RWPE2 (cell line): ENCODE results near the gene CETN2.

Experiments used
- ATAC-seq: fragments of 200-7000 bp; cut with Tn5 transposase; 3 replicates; pipeline ENCODE4 v1.9.1; 2021; ENCODE audit warnings: low read depth
- DNase-seq: peaks from one replicate; pipeline ENCODE4 v3.0.0-alpha.2; 2020; ENCODE audit warnings: low spot score
- H3K27ac ChIP-seq: fragments of 450-650 bp; 2 replicates; pipeline ENCODE4 v1.5.1; 2017; ENCODE audit warnings: mild to moderate bottlenecking; ENCODE audit not compliant: poor library complexity, severe bottlenecking
- H3K27me3 ChIP-seq: fragments of 250-450 bp; sonication (Bioruptor Pico); 2 replicates; pipeline ENCODE4 v1.5.1; 2021; ENCODE audit warnings: mild to moderate bottlenecking, moderate library complexity; ENCODE audit not compliant: insufficient read depth, poor library complexity, severe bottlenecking
- H3K36me3 ChIP-seq: fragments of 250-450 bp; sonication (Bioruptor Pico); 2 replicates; pipeline ENCODE4 v1.5.1; 2020; ENCODE audit warnings: low read depth, mild to moderate bottlenecking, moderate library complexity
- H3K4me1 ChIP-seq: fragments of 250-450 bp; sonication (Bioruptor Pico); 2 replicates; pipeline ENCODE4 v1.5.1; 2021; ENCODE audit warnings: mild to moderate bottlenecking, moderate library complexity; ENCODE audit not compliant: insufficient read depth, poor library complexity, severe bottlenecking
- H3K4me3 ChIP-seq: fragments of 250-450 bp; sonication (Bioruptor Pico); 2 replicates; pipeline ENCODE4 v1.5.1; 2021; ENCODE audit warnings: mild to moderate bottlenecking, moderate library complexity; ENCODE audit not compliant: severe bottlenecking
- H3K9me3 ChIP-seq: fragments of 250-450 bp; sonication (Bioruptor Pico); 2 replicates; pipeline ENCODE4 v1.5.1; 2021; ENCODE audit warnings: mild to moderate bottlenecking, moderate library complexity; ENCODE audit not compliant: severe bottlenecking
- TF ChIP-seq, protein P1 (sequence below): fragments of 450-650 bp; IDR thresholded peaks from one replicate; pipeline ENCODE4 v1.5.1; 2017; ENCODE audit warnings: mild to moderate bottlenecking, moderate library complexity; ENCODE audit not compliant: poor library complexity, severe bottlenecking

CETN2 gene

DNA sequence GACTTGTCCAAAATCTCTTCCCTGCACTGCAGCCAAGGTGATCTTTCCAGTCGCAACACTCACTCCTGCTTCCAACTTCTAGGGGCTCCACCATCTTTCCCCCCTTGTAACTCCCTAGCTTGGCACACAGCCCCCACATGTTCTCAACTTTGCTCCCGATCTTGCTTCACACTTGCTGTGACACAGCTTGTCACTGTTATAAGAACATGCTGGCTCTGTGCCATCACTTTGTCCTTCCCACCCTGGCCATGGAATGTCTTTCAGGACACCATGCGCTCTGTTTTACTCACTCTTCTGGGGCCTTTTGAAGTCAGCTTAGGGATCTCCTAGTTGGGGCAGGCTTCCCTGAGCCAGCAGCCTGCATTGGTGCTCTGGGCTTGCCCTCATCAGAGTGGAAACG lies 2.8 kb upstream of the CETN2 start:
- Histone ChIP-seq H3K27ac (no peak overlapping the region), H3K4me1 (no peaks in the 10 kb centered on the region), H3K36me3 (peaks cover 29% of the 10 kb centered on the region), H3K9me3 (no peaks in the 10 kb centered on the region), H3K4me3 (no peak overlapping the region), H3K27me3 (no peaks in the 10 kb centered on the region)
- no peak for ATAC-seq
- DNase-seq: no peak
- TF ChIP-seq, protein P1, sequence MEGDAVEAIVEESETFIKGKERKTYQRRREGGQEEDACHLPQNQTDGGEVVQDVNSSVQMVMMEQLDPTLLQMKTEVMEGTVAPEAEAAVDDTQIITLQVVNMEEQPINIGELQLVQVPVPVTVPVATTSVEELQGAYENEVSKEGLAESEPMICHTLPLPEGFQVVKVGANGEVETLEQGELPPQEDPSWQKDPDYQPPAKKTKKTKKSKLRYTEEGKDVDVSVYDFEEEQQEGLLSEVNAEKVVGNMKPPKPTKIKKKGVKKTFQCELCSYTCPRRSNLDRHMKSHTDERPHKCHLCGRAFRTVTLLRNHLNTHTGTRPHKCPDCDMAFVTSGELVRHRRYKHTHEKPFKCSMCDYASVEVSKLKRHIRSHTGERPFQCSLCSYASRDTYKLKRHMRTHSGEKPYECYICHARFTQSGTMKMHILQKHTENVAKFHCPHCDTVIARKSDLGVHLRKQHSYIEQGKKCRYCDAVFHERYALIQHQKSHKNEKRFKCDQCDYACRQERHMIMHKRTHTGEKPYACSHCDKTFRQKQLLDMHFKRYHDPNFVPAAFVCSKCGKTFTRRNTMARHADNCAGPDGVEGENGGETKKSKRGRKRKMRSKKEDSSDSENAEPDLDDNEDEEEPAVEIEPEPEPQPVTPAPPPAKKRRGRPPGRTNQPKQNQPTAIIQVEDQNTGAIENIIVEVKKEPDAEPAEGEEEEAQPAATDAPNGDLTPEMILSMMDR: no peak

DNA sequence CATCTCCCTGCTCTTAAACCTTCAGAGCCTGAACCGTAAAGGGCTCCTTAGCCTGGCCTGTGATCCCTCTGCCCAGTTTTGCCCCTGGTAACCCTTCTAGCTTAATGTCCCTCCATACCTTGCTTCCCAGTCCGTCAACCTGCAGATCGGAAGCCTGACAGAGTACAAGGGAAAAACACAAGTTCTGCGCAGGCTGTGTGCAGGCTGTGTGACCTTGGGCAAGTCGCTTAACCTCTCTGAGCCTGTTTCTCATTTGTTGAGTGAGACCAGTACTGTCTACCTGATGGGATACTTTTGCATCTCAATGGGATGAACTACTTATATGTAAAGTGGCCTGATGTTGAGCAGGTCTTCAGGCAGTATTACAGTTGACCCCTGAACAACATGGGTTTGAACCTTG lies 2.0 kb upstream of the CETN2 start:
- no peaks in the 10 kb centered on the region for H3K27me3 ChIP-seq
- H3K4me1 ChIP-seq: no peaks in the 10 kb centered on the region
- peaks cover 29% of the 10 kb centered on the region for H3K36me3 ChIP-seq
- H3K27ac ChIP-seq: no peak overlapping the region
- ATAC-seq (no peak), DNase-seq (no peak)
- H3K4me3 ChIP-seq: no peak overlapping the region
- H3K9me3 ChIP-seq: no peaks in the 10 kb centered on the region
- TF ChIP-seq, protein P1: no peak

DNA sequence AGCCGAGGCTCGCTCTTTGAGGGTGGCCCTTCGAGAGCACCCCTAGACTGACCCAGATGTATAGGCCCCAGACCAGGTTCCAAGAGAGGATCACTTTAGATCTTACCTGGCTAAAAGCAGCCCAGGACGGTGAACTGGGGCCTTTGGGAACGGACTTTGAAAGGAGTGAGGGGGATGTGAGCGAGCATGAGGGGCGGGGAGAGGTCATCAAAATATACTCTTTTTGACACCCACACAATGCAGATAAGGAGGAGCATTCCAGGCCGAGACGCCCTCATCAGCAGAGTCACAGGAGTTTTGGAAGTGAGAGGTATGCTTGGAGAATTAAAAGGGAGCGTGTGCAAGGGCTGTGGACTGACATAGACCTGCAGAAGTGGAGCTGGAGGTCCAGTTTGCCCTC lies 834 bp upstream of the CETN2 start:
- peak overlapping the region; percentile 54 for H3K4me3 ChIP-seq
- peaks cover 29% of the 10 kb centered on the region for H3K36me3 ChIP-seq
- no peaks in the 10 kb centered on the region for H3K4me1 ChIP-seq
- DNase-seq (no peak), ATAC-seq (no peak)
- TF ChIP-seq, protein P1: no peak
- H3K27me3 ChIP-seq: no peaks in the 10 kb centered on the region
- peak overlapping the region; percentile 28 for H3K27ac ChIP-seq
- no peaks in the 10 kb centered on the region for H3K9me3 ChIP-seq

DNA sequence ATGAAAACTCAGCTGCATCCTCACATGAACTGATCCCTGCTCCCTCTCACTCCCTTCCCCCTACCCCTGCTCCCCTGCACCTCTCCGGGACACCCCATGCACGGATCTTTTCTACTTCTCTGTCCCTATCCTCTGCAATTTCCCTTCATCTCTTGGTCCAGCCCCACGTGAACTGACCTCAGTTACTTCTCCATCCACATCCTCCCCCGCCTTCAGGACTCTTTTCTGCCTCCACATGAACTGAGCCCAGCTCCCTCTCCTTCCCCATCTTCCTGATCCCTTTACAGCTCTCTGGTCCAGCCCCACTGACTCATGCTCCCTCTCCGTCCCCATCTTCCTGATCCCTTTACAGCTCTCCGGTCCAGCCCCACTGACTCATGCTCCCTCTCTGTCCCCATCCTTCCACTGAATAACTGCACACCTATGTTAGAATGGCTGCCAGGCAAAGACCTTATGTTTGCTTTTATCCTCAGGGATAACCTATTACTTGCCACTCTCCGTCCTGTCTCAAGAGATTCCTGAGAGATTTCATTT lies 5.6 kb downstream of the CETN2 start:
- H3K27ac ChIP-seq: no peak overlapping the region
- TF ChIP-seq, protein P1: no peak
- ATAC-seq: peak; percentile 61; the same call in 2 of the 3 replicates

DNA sequence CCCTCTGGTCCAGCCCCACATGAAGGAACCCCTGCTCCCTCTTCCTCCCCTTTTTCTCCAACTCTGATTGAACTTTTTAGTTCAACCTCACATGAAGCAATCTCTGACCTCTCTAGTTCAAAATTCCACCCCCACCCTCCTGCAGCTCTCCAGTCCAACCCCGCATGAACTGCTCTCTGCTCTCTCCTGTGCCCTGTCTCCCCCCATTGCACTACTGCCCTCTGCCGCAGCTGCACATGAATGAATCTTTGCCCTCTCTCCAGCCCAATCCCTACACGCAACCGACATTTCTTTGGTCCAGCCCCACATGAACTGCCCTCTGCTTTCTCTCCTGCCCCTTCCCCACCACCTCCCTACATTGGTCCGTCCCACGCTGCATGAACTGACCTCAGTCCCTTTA lies 6.9 kb downstream of the CETN2 start:
- ATAC-seq (no peak), DNase-seq (no peak)
- H3K4me1 ChIP-seq: peaks cover 8% of the 10 kb centered on the region
- H3K4me3 ChIP-seq: no peak overlapping the region
- H3K27me3 ChIP-seq: no peaks in the 10 kb centered on the region
- no peak overlapping the region for H3K27ac ChIP-seq
- TF ChIP-seq, protein P1: no peak
- no peaks in the 10 kb centered on the region for H3K9me3 ChIP-seq
- no peaks in the 10 kb centered on the region for H3K36me3 ChIP-seq

More for the DNA sequence above, 5.6 kb downstream of the CETN2 start:
- Histone ChIP-seq H3K27me3 (no peaks in the 10 kb centered on the region), H3K4me1 (peaks cover 2% of the 10 kb centered on the region), H3K36me3 (peaks cover 7% of the 10 kb centered on the region), H3K9me3 (no peaks in the 10 kb centered on the region), H3K4me3 (no peak overlapping the region)
- DNase-seq: no peak
